HCT116 (cell line): ENCODE data around the gene IDI1. TPM values are rescaled to one million over a fixed set of nuclear protein-coding genes. Genes with fewer than 3 reads are reported as not detected.

Experiments
- ATAC-seq: fragments of 200-7000 bp; cut with Tn5 transposase; 2 replicates; pipeline ENCODE4 v1.9.1; 2020; ENCODE audit warnings: mild to moderate bottlenecking, moderate library complexity
- BruUV-seq: library from RNA; stranded (reverse); fragments of 400-500 nt; replicated peaks from 2 replicates; lab custom pipeline; 2021; lab: Mats Ljungman, UMichigan
- CTCF ChIA-PET: fragments of 300-600 bp; sonication (Branson Sonifier 250); formaldehyde crosslinking; loops from one replicate; lab custom pipeline; 2021; ENCODE audit warnings: antibody characterized with exemption; lab: Charles Lee
- POLR2A ChIA-PET: fragments of 300-600, 350-600 bp; sonication (Branson Sonifier 250); formaldehyde crosslinking; loops from one replicate; lab custom pipeline; 2021; ENCODE audit warnings: antibody characterized with exemption; lab: Charles Lee
- RAD21 ChIA-PET, 2 experiments: fragments of 300-600 bp; sonication (Branson Sonifier 250); formaldehyde crosslinking; loops; one replicate each; lab custom pipeline; 2023; ENCODE audit warnings: low total read pairs in 2 of 2; ENCODE audit not compliant: uncharacterized antibody in 2 of 2, unreplicated experiment in 2 of 2, low non-redundant PET in 1 of 2; lab: Charles Lee
- DNase-seq: peaks from one replicate; pipeline ENCODE4 v3.0.0-alpha.2; 2010; ENCODE audit warnings: low read depth, low spot score
- H2AFZ ChIP-seq: fragments of 200-600 bp; shearing (Covaris generic), sonication (generic); 2 replicates; pipeline ENCODE4 v1.6.1; 2017; ENCODE audit warnings: low read depth, mixed run types, mixed read lengths, antibody characterized with exemption, low read length; ENCODE audit not compliant: poor library complexity, severe bottlenecking
- H3K27ac ChIP-seq: 2 replicates; pipeline ENCODE4 v1.5.1; 2012; ENCODE audit warnings: low read depth, low read length
- H3K27me3 ChIP-seq: fragments of 200-600 bp; sonication (generic); 2 replicates; pipeline ENCODE4 v1.6.1; 2016; ENCODE audit warnings: mixed run types, low read length, mixed read lengths; ENCODE audit not compliant: insufficient read depth
- H3K36me3 ChIP-seq, 2 experiments: fragments of 200-500 bp in 1 of 2; fragments of 200-600 bp in 1 of 2; sonication (Bioruptor generic) in 1 of 2; sonication (generic) in 1 of 2; 2 replicates each; pipeline versions ENCODE4 v1.5.1 to v1.6.1; 2014 to 2016; ENCODE audit warnings: low read length in 2 of 2, inconsistent platforms in 1 of 2, mixed read lengths in 1 of 2, mixed run types in 1 of 2; ENCODE audit not compliant: insufficient read depth in 2 of 2, control insufficient read depth in 1 of 2
- H3K4me1 ChIP-seq, 2 experiments: fragments of 200-600 bp in 1 of 2; sonication (generic) in 1 of 2; 2 replicates each; pipeline versions ENCODE4 v1.5.1 to v1.6.1; 2012 to 2017; ENCODE audit warnings: low read length in 2 of 2, inconsistent platforms in 1 of 2, mild to moderate bottlenecking in 1 of 2, mixed read lengths in 1 of 2, mixed run types in 1 of 2, moderate library complexity in 1 of 2; ENCODE audit not compliant: insufficient read depth in 2 of 2, control insufficient read depth in 1 of 2
- H3K4me2 ChIP-seq: fragments of 200-600 bp; sonication (generic); 2 replicates; pipeline ENCODE4 v1.6.1; 2017; ENCODE audit warnings: mixed run types, low read length, mixed read lengths
- H3K4me3 ChIP-seq, 2 experiments: fragments of 200-600 bp in 1 of 2; sonication (generic) in 1 of 2; replicated peaks in 1 of 2; 2 replicates each; pipeline ENCODE4 v1.5.1; 2011 to 2016; ENCODE audit warnings: low read length in 2 of 2, control low read depth in 1 of 2, low read depth in 1 of 2, mild to moderate bottlenecking in 1 of 2, mixed read lengths in 1 of 2, mixed run types in 1 of 2
- H3K79me2 ChIP-seq: fragments of 200-600 bp; sonication (generic); 2 replicates; pipeline ENCODE4 v1.6.1; 2017; ENCODE audit warnings: mild to moderate bottlenecking, mixed run types, low read length, moderate library complexity, mixed read lengths; ENCODE audit not compliant: insufficient read depth
- H3K9ac ChIP-seq: fragments of 200-600 bp; sonication (generic); 2 replicates; pipeline ENCODE4 v1.6.1; 2016; ENCODE audit warnings: low read length, mixed read lengths
- H3K9me2 ChIP-seq: fragments of 200-600 bp; sonication (generic), shearing (Covaris generic); 2 replicates; pipeline ENCODE4 v1.6.1; 2017; ENCODE audit warnings: mixed run types, mild to moderate bottlenecking, moderate library complexity; ENCODE audit not compliant: insufficient read depth
- H3K9me3 ChIP-seq, 2 experiments: fragments of 200-500 bp in 1 of 2; fragments of 200-600 bp in 1 of 2; sonication (Bioruptor generic) in 1 of 2; sonication (generic) in 1 of 2; 2 replicates each; pipeline ENCODE4 v1.6.1; 2014 to 2017; ENCODE audit warnings: low read length in 2 of 2, mixed read lengths in 2 of 2, inconsistent platforms in 1 of 2, low read depth in 1 of 2, mild to moderate bottlenecking in 1 of 2, mixed run types in 1 of 2, moderate library complexity in 1 of 2; ENCODE audit not compliant: control insufficient read depth in 1 of 2, insufficient read depth in 1 of 2
- H4K20me1 ChIP-seq: fragments of 200-600 bp; sonication (generic), shearing (Covaris generic); 2 replicates; pipeline ENCODE4 v1.6.1; 2017; ENCODE audit warnings: mixed run types, mild to moderate bottlenecking, moderate library complexity; ENCODE audit not compliant: insufficient read depth
- CBX3 ChIP-seq: IDR thresholded peaks from 2 replicates; pipeline ENCODE4 v1.6.1; 2012; ENCODE audit warnings: low read depth
- CEBPB ChIP-seq: IDR thresholded peaks from 2 replicates; pipeline ENCODE4 v1.6.1; 2012; ENCODE audit warnings: low read depth
- EGR1 ChIP-seq: IDR thresholded peaks from 2 replicates; pipeline ENCODE4 v1.6.1; 2012; ENCODE audit warnings: low read depth
- ELF1 ChIP-seq: IDR thresholded peaks from 2 replicates; pipeline ENCODE4 v1.6.1; 2012; ENCODE audit warnings: low read depth, borderline replicate concordance
- EZH2phosphoT487 ChIP-seq: fragments of 200-600 bp; IDR thresholded peaks from 2 replicates; pipeline ENCODE4 v1.6.1; 2018; ENCODE audit warnings: antibody characterized with exemption, borderline replicate concordance
- FOSL1 ChIP-seq: IDR thresholded peaks from 2 replicates; pipeline ENCODE4 v1.6.1; 2012; ENCODE audit warnings: low read depth
- JUND ChIP-seq: IDR thresholded peaks from 2 replicates; pipeline ENCODE4 v1.6.1; 2012
- POLR2A ChIP-seq: IDR thresholded peaks from 2 replicates; pipeline ENCODE4 v1.7.0; 2011; ENCODE audit warnings: borderline replicate concordance; ENCODE audit not compliant: insufficient read depth, insufficient read length; ENCODE audit errors: extremely low read depth
- POLR2AphosphoS5 ChIP-seq: IDR thresholded peaks from 2 replicates; pipeline ENCODE4 v1.6.1; 2011; ENCODE audit warnings: mild to moderate bottlenecking, low read depth, low read length, moderate library complexity
- RAD21 ChIP-seq: IDR thresholded peaks from 2 replicates; pipeline ENCODE4 v1.6.1; 2012; ENCODE audit warnings: low read depth, mild to moderate bottlenecking
- SIN3A ChIP-seq: IDR thresholded peaks from 2 replicates; pipeline ENCODE4 v1.6.1; 2012; ENCODE audit warnings: low read depth
- SP1 ChIP-seq: IDR thresholded peaks from 2 replicates; pipeline ENCODE4 v1.6.1; 2012; ENCODE audit warnings: low read depth
- SRF ChIP-seq: IDR thresholded peaks from 2 replicates; pipeline ENCODE4 v1.6.1; 2012; ENCODE audit warnings: low read depth
- TCF7L2 ChIP-seq: IDR thresholded peaks from 2 replicates; pipeline ENCODE4 v1.7.0; 2011; ENCODE audit warnings: borderline replicate concordance, inconsistent platforms; ENCODE audit not compliant: insufficient read depth, insufficient read length; ENCODE audit errors: extremely low read depth
- YY1 ChIP-seq: IDR thresholded peaks from 2 replicates; pipeline ENCODE4 v1.6.1; 2011; ENCODE audit warnings: low read length, low read depth, moderate library complexity, mild to moderate bottlenecking; ENCODE audit not compliant: insufficient replicate concordance; ENCODE audit errors: extremely low read depth
- ZFX ChIP-seq: fragments of 450-650 bp; IDR thresholded peaks from 2 replicates; pipeline ENCODE4 v1.6.1; 2017
- ZNF274 ChIP-seq: fragments of 200-500 bp; sonication (Bioruptor generic); IDR thresholded peaks from 2 replicates; pipeline ENCODE4 v1.6.1; 2014; ENCODE audit warnings: mild to moderate bottlenecking, low read depth, low read length, inconsistent platforms
- intact Hi-C: fragments of 100-400 bp; cut with micrococcal nuclease; formaldehyde crosslinking; loops from 2 replicates; pipeline ENCODE4 v1.10.0; 2022
- total RNA-seq: library from RNA; stranded (reverse); gene quantifications from one replicate; pipeline ENCODE4 v1.2.1, GENCODE V29; 2021; ENCODE audit not compliant: unreplicated experiment
- TF ChIP-seq, protein P1 (sequence below): IDR thresholded peaks from 2 replicates; pipeline ENCODE4 v1.6.1; 2012
- TF ChIP-seq, protein P2 (sequence below): IDR thresholded peaks from 2 replicates; pipeline ENCODE4 v1.6.1; 2012; ENCODE audit warnings: low read depth
- TF ChIP-seq, protein P3 (sequence below), 3 experiments: fragments of 200-600 bp in 1 of 3; sonication (generic) in 1 of 3; IDR thresholded peaks in 2 of 3; conservative IDR thresholded peaks in 1 of 3; 2 replicates each; pipeline ENCODE4 v1.5.1; 2012 to 2017; ENCODE audit warnings: low read depth in 2 of 3, low read length in 2 of 3, antibody characterized with exemption in 1 of 3, borderline replicate concordance in 1 of 3, control low read depth in 1 of 3, mild to moderate bottlenecking in 1 of 3, mixed read lengths in 1 of 3, mixed run types in 1 of 3, moderate library complexity in 1 of 3; ENCODE audit not compliant: insufficient read depth in 1 of 3
- TF ChIP-seq, protein P4 (sequence below): IDR thresholded peaks from 2 replicates; pipeline ENCODE4 v1.6.1; 2012

The IDI1 gene
- total RNA-seq, 1 experiment from 2014 or later = 37.8 TPM

DNA sequence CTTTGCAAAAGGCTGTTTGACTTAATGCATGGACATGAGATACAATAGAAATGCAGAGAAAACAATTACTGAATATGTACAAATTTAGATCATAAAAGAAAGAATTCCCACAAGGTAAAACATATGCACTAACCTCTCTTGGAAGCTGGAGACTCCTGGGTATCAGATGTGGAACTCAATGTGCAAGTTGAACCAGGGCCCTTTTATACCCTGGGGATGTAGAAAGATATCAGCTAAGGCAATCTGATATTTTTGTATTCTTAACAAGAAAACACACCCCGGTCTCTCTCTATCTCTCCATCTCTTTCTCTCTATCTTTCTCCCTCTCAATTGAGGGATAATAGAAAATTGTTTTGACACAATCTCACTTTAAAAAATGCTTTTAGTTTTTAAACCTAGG, 23.2 kb downstream of the IDI1 start, which contains the start of gene IDI2 (continued):
- no peak for TF ChIP-seq EZH2phosphoT487

DNA sequence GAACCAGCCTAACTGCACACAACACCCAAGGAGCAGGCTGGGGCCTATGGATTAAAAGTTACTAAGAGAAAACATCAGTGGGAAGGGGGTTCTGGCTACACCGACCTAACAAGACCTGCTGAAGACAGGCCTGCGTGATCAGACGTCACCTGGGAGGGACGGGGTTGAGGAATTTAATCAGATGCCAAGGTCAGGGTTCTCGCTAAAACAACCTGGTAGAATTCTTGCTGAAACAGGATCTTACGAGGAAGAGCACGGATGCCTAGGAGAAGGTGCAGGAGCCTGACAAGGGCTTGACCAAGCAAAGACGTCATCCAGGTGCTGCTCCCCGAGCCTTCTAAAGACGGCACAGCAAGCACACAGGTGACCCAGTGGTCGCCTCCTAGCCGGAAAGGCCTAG, 24.8 kb downstream of the IDI1 start:
- H2AFZ ChIP-seq = no peak overlapping the region
- no peaks in the 10 kb centered on the region for H3K27me3 ChIP-seq
- no peaks in the 10 kb centered on the region for H3K4me1 ChIP-seq
- intact Hi-C loops = no loop called here
- ChIA-PET CTCF (no interaction called here), POLR2A (no interaction called here), RAD21 (no interaction called here)
- DNase-seq (no peak), ATAC-seq (no peak)
- H3K9me3 ChIP-seq = no peaks in the 10 kb centered on the region
- no peaks in the 10 kb centered on the region for H3K79me2 ChIP-seq
- H3K36me3 ChIP-seq = peaks cover 6 to 8% of the 10 kb centered on the region in 2 experiments; a peak in 2 of 4 replicates
- no peaks in the 10 kb centered on the region for H4K20me1 ChIP-seq
- no peak overlapping the region for H3K4me3 ChIP-seq
- no peak overlapping the region for H3K9ac ChIP-seq
- no TSS peak for BruUV-seq
- no peaks in the 10 kb centered on the region for H3K9me2 ChIP-seq
- H3K27ac ChIP-seq = no peak overlapping the region
- no peak overlapping the region for H3K4me2 ChIP-seq
- TF ChIP-seq, protein P1, sequence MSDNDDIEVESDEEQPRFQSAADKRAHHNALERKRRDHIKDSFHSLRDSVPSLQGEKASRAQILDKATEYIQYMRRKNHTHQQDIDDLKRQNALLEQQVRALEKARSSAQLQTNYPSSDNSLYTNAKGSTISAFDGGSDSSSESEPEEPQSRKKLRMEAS = no peak
- TF ChIP-seq, protein P2, sequence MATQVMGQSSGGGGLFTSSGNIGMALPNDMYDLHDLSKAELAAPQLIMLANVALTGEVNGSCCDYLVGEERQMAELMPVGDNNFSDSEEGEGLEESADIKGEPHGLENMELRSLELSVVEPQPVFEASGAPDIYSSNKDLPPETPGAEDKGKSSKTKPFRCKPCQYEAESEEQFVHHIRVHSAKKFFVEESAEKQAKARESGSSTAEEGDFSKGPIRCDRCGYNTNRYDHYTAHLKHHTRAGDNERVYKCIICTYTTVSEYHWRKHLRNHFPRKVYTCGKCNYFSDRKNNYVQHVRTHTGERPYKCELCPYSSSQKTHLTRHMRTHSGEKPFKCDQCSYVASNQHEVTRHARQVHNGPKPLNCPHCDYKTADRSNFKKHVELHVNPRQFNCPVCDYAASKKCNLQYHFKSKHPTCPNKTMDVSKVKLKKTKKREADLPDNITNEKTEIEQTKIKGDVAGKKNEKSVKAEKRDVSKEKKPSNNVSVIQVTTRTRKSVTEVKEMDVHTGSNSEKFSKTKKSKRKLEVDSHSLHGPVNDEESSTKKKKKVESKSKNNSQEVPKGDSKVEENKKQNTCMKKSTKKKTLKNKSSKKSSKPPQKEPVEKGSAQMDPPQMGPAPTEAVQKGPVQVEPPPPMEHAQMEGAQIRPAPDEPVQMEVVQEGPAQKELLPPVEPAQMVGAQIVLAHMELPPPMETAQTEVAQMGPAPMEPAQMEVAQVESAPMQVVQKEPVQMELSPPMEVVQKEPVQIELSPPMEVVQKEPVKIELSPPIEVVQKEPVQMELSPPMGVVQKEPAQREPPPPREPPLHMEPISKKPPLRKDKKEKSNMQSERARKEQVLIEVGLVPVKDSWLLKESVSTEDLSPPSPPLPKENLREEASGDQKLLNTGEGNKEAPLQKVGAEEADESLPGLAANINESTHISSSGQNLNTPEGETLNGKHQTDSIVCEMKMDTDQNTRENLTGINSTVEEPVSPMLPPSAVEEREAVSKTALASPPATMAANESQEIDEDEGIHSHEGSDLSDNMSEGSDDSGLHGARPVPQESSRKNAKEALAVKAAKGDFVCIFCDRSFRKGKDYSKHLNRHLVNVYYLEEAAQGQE = no peak
- TF ChIP-seq ZNF274 = no peak
- no peak for TF ChIP-seq CBX3
- TF ChIP-seq RAD21 = no peak
- no peak for TF ChIP-seq TCF7L2
- no peak for TF ChIP-seq POLR2AphosphoS5
- TF ChIP-seq, protein P3, sequence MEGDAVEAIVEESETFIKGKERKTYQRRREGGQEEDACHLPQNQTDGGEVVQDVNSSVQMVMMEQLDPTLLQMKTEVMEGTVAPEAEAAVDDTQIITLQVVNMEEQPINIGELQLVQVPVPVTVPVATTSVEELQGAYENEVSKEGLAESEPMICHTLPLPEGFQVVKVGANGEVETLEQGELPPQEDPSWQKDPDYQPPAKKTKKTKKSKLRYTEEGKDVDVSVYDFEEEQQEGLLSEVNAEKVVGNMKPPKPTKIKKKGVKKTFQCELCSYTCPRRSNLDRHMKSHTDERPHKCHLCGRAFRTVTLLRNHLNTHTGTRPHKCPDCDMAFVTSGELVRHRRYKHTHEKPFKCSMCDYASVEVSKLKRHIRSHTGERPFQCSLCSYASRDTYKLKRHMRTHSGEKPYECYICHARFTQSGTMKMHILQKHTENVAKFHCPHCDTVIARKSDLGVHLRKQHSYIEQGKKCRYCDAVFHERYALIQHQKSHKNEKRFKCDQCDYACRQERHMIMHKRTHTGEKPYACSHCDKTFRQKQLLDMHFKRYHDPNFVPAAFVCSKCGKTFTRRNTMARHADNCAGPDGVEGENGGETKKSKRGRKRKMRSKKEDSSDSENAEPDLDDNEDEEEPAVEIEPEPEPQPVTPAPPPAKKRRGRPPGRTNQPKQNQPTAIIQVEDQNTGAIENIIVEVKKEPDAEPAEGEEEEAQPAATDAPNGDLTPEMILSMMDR (IDR thresholded peaks at IDR 0.05 in 2 of 3, conservative IDR thresholded peaks at IDR 0.05 in 1 of 3; ENCODE audit: borderline replicate concordance in 1 of 3, insufficient read depth in 1 of 3, low read depth in 2 of 3, low read length in 2 of 3) = no peak
- no peak for TF ChIP-seq ELF1
- TF ChIP-seq JUND = no peak
- TF ChIP-seq SRF = no peak
- no peak for TF ChIP-seq POLR2A
- TF ChIP-seq, protein P4, sequence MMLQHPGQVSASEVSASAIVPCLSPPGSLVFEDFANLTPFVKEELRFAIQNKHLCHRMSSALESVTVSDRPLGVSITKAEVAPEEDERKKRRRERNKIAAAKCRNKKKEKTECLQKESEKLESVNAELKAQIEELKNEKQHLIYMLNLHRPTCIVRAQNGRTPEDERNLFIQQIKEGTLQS = no peak
- no peak for TF ChIP-seq SP1
- TF ChIP-seq YY1 = no peak
- TF ChIP-seq SIN3A = no peak
- no peak for TF ChIP-seq CEBPB
- no peak for TF ChIP-seq FOSL1
- no peak for TF ChIP-seq EGR1
- TF ChIP-seq ZFX = no peak
